ENCODE measurements around the gene ENTHD1.

- no peak for TF ChIP-seq TAF1 (IDR thresholded peaks at IDR 0.05; ENCODE audit: low read depth)
- TF ChIP-seq CEBPB (IDR thresholded peaks at IDR 0.05) = no peak
- no peak for TF ChIP-seq EP300 (IDR thresholded peaks at IDR 0.05; ENCODE audit: borderline replicate concordance)
- no peak for TF ChIP-seq YY1 (IDR thresholded peaks at IDR 0.05; ENCODE audit: low read depth)
- TF ChIP-seq REST (IDR thresholded peaks at IDR 0.05; ENCODE audit: low read depth) = no peak
- TF ChIP-seq NFIC (IDR thresholded peaks at IDR 0.05) = no peak
These were observed 11.3 kb upstream of the ENTHD1 start for GRCh38 chr22:39904862-39905261.
